SK-N-SH (cell line): ENCODE results near the gene MEIS1. TPM values are rescaled to one million over a fixed set of nuclear protein-coding genes. Genes with fewer than 3 reads are reported as not detected.

Experiments
- CTCF ChIA-PET: fragments of 300-600, 350-600 bp; formaldehyde crosslinking; extraction: SDS; loops from one replicate; lab custom pipeline; 2021; lab: Yijun Ruan, JAX
- POLR2A ChIA-PET: fragments of 350-600 bp; sonication (Branson Sonifier 250); formaldehyde crosslinking; extraction: SDS; loops from one replicate; lab custom pipeline; 2020; ENCODE audit warnings: antibody characterized with exemption, inconsistent platforms; lab: Yijun Ruan, JAX
- DNase-seq: peaks from one replicate; pipeline ENCODE4 v3.0.0; 2012
- H2AFZ ChIP-seq: fragments of 200-600 bp; sonication (generic); 2 replicates; pipeline ENCODE4 v1.8.1; 2016; ENCODE audit warnings: antibody characterized with exemption, mild to moderate bottlenecking, low read depth
- H3F3A ChIP-seq: fragments of 200-600 bp; sonication (generic); replicated peaks from 2 replicates; pipeline ENCODE3; 2016; ENCODE audit warnings: antibody characterized with exemption, mild to moderate bottlenecking; ENCODE audit not compliant: insufficient read depth
- H3K27ac ChIP-seq, 2 experiments: fragments of 200-500 bp in 1 of 2; fragments of 200-600 bp in 1 of 2; sonication (Bioruptor generic) in 1 of 2; sonication (generic), shearing (Covaris generic) in 1 of 2; 2 replicates each; pipeline versions ENCODE4 v1.5.1 to v1.6.1; 2014 to 2016; ENCODE audit warnings: low read depth in 2 of 2, inconsistent platforms in 1 of 2, low read length in 1 of 2, mild to moderate bottlenecking in 1 of 2, mixed read lengths in 1 of 2
- H3K27me3 ChIP-seq: fragments of 200-600 bp; sonication (generic), shearing (Covaris generic); 2 replicates; pipeline ENCODE4 v1.6.1; 2016; ENCODE audit warnings: mixed run types; ENCODE audit not compliant: insufficient read depth
- H3K36me3 ChIP-seq, 2 experiments: fragments of 200-500 bp in 1 of 2; fragments of 200-600 bp in 1 of 2; sonication (Bioruptor generic) in 1 of 2; sonication (generic) in 1 of 2; replicated peaks in 1 of 2; 2 replicates each; pipeline versions ENCODE3 to v1.5.1; 2014 to 2016; ENCODE audit warnings: low read length in 1 of 2, mild to moderate bottlenecking in 1 of 2; ENCODE audit not compliant: insufficient read depth in 2 of 2, control insufficient read depth in 1 of 2
- H3K4me1 ChIP-seq, 2 experiments: fragments of 200-500 bp in 1 of 2; fragments of 200-600 bp in 1 of 2; sonication (Bioruptor generic) in 1 of 2; sonication (generic), shearing (Covaris generic) in 1 of 2; 2 replicates each; pipeline versions ENCODE4 v1.5.1 to v1.6.1; 2014 to 2016; ENCODE audit warnings: low read depth in 1 of 2, low read length in 1 of 2, mixed run types in 1 of 2; ENCODE audit not compliant: insufficient read depth in 2 of 2, control insufficient read depth in 1 of 2
- H3K4me2 ChIP-seq: fragments of 200-600 bp; sonication (generic), shearing (Covaris generic); 2 replicates; pipeline ENCODE4 v1.6.1; 2017; ENCODE audit warnings: mixed run types
- H3K4me3 ChIP-seq, 2 experiments: fragments of 200-500 bp in 1 of 2; fragments of 200-600 bp in 1 of 2; sonication (Bioruptor generic) in 1 of 2; sonication (generic), shearing (Covaris generic) in 1 of 2; 2 replicates each; pipeline versions ENCODE4 v1.5.1 to v1.8.1; 2014 to 2016; ENCODE audit warnings: low read depth in 2 of 2, inconsistent platforms in 1 of 2, low read length in 1 of 2, mild to moderate bottlenecking in 1 of 2, mixed read lengths in 1 of 2, moderate library complexity in 1 of 2
- H3K79me2 ChIP-seq: fragments of 200-600 bp; sonication (generic); 2 replicates; pipeline ENCODE4 v1.8.1; 2017; ENCODE audit warnings: mild to moderate bottlenecking; ENCODE audit not compliant: insufficient read depth
- H3K9ac ChIP-seq: fragments of 200-600 bp; sonication (generic); 2 replicates; pipeline ENCODE4 v1.6.1; 2017; ENCODE audit warnings: mixed run types
- H3K9me2 ChIP-seq: fragments of 200-600 bp; sonication (generic); 2 replicates; pipeline ENCODE4 v1.6.1; 2017; ENCODE audit warnings: mixed run types
- H3K9me3 ChIP-seq: fragments of 200-600 bp; sonication (generic); 2 replicates; pipeline ENCODE4 v1.6.1; 2017; ENCODE audit warnings: mixed run types, mild to moderate bottlenecking, moderate library complexity
- H4K20me1 ChIP-seq: fragments of 200-600 bp; sonication (generic); 2 replicates; pipeline ENCODE4 v1.6.1; 2017; ENCODE audit warnings: mild to moderate bottlenecking, mixed run types; ENCODE audit not compliant: insufficient read depth
- EP300 ChIP-seq, 2 experiments: IDR thresholded peaks; 2 replicates each; pipeline versions ENCODE4 v1.4.0 to v1.6.1; 2012; ENCODE audit warnings: borderline replicate concordance in 1 of 2, low read depth in 1 of 2, low read length in 1 of 2
- EZH2phosphoT487 ChIP-seq: fragments of 200-600 bp; sonication (generic); IDR thresholded peaks from 2 replicates; pipeline ENCODE4 v1.6.1; 2017; ENCODE audit warnings: low read depth, mixed run types, mild to moderate bottlenecking, antibody characterized with exemption, moderate library complexity, borderline replicate concordance
- FOSL2 ChIP-seq: IDR thresholded peaks from 2 replicates; pipeline ENCODE4 v1.4.0; 2012; ENCODE audit warnings: low read depth, mild to moderate bottlenecking, moderate library complexity, borderline replicate concordance
- FOXM1 ChIP-seq: IDR thresholded peaks from 2 replicates; pipeline ENCODE4 v1.4.0; 2012; ENCODE audit warnings: low read depth, mild to moderate bottlenecking
- GABPA ChIP-seq: IDR thresholded peaks from 2 replicates; pipeline ENCODE4 v1.4.0; 2012; ENCODE audit warnings: low read depth, mild to moderate bottlenecking
- JUND ChIP-seq: IDR thresholded peaks from 2 replicates; pipeline ENCODE4 v1.4.0; 2012
- MEF2A ChIP-seq: IDR thresholded peaks from 2 replicates; pipeline ENCODE4 v1.4.0; 2012; ENCODE audit warnings: low read depth, borderline replicate concordance
- RAD21 ChIP-seq: IDR thresholded peaks from 2 replicates; pipeline ENCODE4 v1.6.1; 2012; ENCODE audit warnings: mild to moderate bottlenecking, low read length
- RCOR1 ChIP-seq: fragments of 150-350 bp; IDR thresholded peaks from 2 replicates; pipeline ENCODE4 v1.6.1; 2017; ENCODE audit warnings: antibody characterized with exemption, low read length
- SIN3A ChIP-seq: IDR thresholded peaks from 2 replicates; pipeline ENCODE4 v1.6.1; 2012; ENCODE audit warnings: low read depth, mild to moderate bottlenecking, low read length, moderate library complexity, borderline replicate concordance
- TCF12 ChIP-seq: IDR thresholded peaks from 2 replicates; pipeline ENCODE4 v1.4.0; 2012
- WGBS: methylation state at CpG from one replicate; pipeline ENCODE4 v1.1.6; 2017; ENCODE audit warnings: low lambda C conversion rate; 5-methylcytosine and 5-hydroxymethylcytosine counted together
- polyA plus RNA-seq, 3 experiments: library from polyadenylated mRNA; depleted of rRNA; stranded (reverse); fragments of >200 nt; gene quantifications; 2 replicates each; pipeline ENCODE4 v1.2.3, GENCODE V29; 2012
- TF ChIP-seq, protein P1 (sequence below): fragments of 150-350 bp; IDR thresholded peaks from 2 replicates; pipeline ENCODE4 v1.6.1; 2017; ENCODE audit warnings: antibody characterized with exemption, low read length, low read depth, borderline replicate concordance
- TF ChIP-seq, protein P2 (sequence below): IDR thresholded peaks from 2 replicates; pipeline ENCODE4 v1.4.0; 2012; ENCODE audit warnings: low read depth
- TF ChIP-seq, protein P3 (sequence below): fragments of 150-350 bp; IDR thresholded peaks from 2 replicates; pipeline ENCODE4 v1.6.1; 2016; ENCODE audit warnings: mild to moderate bottlenecking, low read depth, low read length
- TF ChIP-seq, protein P4 (sequence below): IDR thresholded peaks from 2 replicates; pipeline ENCODE4; 2012
- TF ChIP-seq, protein P5 (sequence below): IDR thresholded peaks from 2 replicates; pipeline ENCODE4 v1.4.0; 2012; ENCODE audit warnings: low read depth, borderline replicate concordance
- TF ChIP-seq, protein P6 (sequence below): IDR thresholded peaks from 2 replicates; pipeline ENCODE4 v1.6.1; 2012; ENCODE audit warnings: mild to moderate bottlenecking, low read depth, low read length, moderate library complexity

The MEIS1 gene
- polyA plus RNA-seq, 1 of the 3 experiments (the other 2 are of a cell fraction) = 16.9 TPM

DNA sequence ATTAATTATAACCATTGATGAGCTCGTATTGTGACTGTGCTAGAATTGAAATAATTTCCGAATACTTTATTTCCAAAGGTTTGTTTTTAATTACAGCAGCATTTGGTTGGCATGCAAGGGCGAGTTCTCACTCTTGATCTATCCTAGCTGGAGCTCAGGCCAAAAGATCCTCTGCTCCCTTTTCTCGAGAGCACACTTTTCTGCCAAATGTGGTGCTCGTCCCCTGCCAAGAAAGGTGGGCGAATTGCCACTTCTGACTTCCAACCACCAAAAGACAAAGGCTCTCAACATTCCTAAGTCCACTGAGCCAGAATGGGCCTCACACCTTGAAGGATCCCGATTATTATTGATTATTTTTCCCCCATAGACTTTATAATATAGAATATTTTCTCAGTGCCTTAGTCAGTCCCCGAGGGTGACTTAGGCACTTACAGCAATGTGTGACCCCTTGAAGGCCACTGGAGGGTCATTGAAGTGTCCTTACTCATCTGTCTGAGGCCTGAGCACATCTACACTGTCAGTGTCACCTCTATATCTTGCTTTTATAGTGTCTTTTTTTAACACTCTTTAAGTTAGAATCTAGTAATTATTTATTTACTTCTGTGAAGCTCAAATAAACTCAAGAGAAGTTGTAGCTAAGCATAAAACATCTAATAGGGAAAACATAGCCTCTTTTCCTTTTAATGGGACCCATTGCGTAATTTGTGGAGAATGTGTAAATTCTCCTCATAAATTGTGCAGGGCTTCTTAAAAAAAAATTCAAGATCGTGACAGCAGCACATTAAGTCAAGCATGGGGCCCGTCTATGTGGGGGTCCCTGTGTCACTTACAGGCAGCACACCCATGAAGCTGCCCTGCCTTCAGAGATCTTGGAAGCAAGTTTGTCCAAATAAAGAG is 98.3 kb downstream of the MEIS1 start:
- POLR2A ChIA-PET = no interaction called here
- peaks cover 12 to 22% of the 10 kb centered on the region in 2 experiments for H3K36me3 ChIP-seq
- no peak overlapping the region for H3K4me2 ChIP-seq
- no peak for DNase-seq
- H3K9me2 ChIP-seq = no peaks in the 10 kb centered on the region
- TF ChIP-seq JUND = no peak
- no peak for TF ChIP-seq MEF2A
- no peak for TF ChIP-seq FOSL2
- no peak for TF ChIP-seq FOXM1
- TF ChIP-seq SIN3A = no peak
- TF ChIP-seq TCF12 = no peak
- TF ChIP-seq EZH2phosphoT487 = no peak
- TF ChIP-seq RCOR1 = no peak
- TF ChIP-seq, protein P1, sequence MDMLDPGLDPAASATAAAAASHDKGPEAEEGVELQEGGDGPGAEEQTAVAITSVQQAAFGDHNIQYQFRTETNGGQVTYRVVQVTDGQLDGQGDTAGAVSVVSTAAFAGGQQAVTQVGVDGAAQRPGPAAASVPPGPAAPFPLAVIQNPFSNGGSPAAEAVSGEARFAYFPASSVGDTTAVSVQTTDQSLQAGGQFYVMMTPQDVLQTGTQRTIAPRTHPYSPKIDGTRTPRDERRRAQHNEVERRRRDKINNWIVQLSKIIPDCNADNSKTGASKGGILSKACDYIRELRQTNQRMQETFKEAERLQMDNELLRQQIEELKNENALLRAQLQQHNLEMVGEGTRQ = no peak
- TF ChIP-seq, protein P2, sequence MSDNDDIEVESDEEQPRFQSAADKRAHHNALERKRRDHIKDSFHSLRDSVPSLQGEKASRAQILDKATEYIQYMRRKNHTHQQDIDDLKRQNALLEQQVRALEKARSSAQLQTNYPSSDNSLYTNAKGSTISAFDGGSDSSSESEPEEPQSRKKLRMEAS = no peak
- no peak overlapping the region for H2AFZ ChIP-seq
- no peak overlapping the region for H3K27ac ChIP-seq
- no peaks in the 10 kb centered on the region for H3K27me3 ChIP-seq
- 86% methylated on average over 11 of the region's 11 CpGs for WGBS
- H4K20me1 ChIP-seq = no peaks in the 10 kb centered on the region; the same call in 1 of the 2 replicates
- peaks cover 6% of the 10 kb centered on the region for H3F3A ChIP-seq
- peaks cover 12 to 15% of the 10 kb centered on the region in 2 experiments; a peak in 3 of 4 replicates for H3K4me1 ChIP-seq
- CTCF ChIA-PET = interaction anchor here (0.6 to 1.2 kb wide), 2 partner anchors 19 to 21 kb away, joined by 3 read pairs; no protein-coding TSS in a partner anchor
- no peak overlapping the region for H3K4me3 ChIP-seq
- no peaks in the 10 kb centered on the region for H3K79me2 ChIP-seq
- H3K9ac ChIP-seq = no peak overlapping the region
- no peaks in the 10 kb centered on the region for H3K9me3 ChIP-seq

DNA sequence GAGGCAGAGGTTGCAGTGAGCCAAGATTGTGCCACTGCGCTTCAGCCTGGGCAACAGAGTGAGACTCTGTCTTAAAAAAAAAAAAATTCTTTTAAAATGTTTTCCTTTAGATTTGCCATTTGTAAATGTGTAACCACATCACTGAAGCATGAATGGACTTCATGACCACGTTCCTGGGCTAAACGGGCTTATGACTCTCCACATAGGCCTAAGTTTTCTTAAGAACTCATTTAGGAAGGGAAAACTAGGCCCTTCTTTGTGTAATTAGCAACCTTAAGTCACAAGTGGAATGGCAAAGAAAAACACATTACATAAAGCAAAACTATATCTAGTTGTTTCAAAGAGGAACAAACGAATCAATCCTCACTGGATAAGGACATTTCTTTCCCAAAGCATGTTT is 99.5 kb downstream of the MEIS1 start:
- WGBS = 95% methylated on average over 4 of the region's 4 CpGs

More for the DNA sequence above, 99.5 kb downstream of the MEIS1 start:
- Histone ChIP-seq H3K4me1 (peaks cover 12 to 21% of the 10 kb centered on the region in 2 experiments; a peak in 3 of 4 replicates), H3K9me3 (no peaks in the 10 kb centered on the region), H3F3A (peaks cover 7% of the 10 kb centered on the region), H3K79me2 (no peaks in the 10 kb centered on the region), H3K4me3 (no peak overlapping the region), H3K36me3 (peaks cover 7 to 19% of the 10 kb centered on the region in 2 experiments), H3K27me3 (no peaks in the 10 kb centered on the region), H4K20me1 (no peaks in the 10 kb centered on the region; the same call in 1 of the 2 replicates), H3K27ac (no peak overlapping the region), H3K9ac (no peak overlapping the region), H2AFZ (no peak overlapping the region), H3K4me2 (no peak overlapping the region), H3K9me2 (no peaks in the 10 kb centered on the region)
- DNase-seq = no peak
- TF ChIP-seq, protein P3, sequence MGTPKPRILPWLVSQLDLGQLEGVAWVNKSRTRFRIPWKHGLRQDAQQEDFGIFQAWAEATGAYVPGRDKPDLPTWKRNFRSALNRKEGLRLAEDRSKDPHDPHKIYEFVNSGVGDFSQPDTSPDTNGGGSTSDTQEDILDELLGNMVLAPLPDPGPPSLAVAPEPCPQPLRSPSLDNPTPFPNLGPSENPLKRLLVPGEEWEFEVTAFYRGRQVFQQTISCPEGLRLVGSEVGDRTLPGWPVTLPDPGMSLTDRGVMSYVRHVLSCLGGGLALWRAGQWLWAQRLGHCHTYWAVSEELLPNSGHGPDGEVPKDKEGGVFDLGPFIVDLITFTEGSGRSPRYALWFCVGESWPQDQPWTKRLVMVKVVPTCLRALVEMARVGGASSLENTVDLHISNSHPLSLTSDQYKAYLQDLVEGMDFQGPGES = no peak
- TF ChIP-seq RAD21 (no peak), EP300 (IDR thresholded peaks at IDR 0.05; ENCODE audit: borderline replicate concordance in 1 of 2, low read depth in 1 of 2, low read length in 1 of 2) (no peak), RCOR1 (no peak), GABPA (no peak)
- TF ChIP-seq, protein P4, sequence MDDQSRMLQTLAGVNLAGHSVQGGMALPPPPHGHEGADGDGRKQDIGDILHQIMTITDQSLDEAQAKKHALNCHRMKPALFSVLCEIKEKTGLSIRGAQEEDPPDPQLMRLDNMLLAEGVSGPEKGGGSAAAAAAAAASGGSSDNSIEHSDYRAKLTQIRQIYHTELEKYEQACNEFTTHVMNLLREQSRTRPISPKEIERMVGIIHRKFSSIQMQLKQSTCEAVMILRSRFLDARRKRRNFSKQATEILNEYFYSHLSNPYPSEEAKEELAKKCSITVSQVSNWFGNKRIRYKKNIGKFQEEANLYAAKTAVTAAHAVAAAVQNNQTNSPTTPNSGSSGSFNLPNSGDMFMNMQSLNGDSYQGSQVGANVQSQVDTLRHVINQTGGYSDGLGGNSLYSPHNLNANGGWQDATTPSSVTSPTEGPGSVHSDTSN = no peak
- TF ChIP-seq, protein P5, sequence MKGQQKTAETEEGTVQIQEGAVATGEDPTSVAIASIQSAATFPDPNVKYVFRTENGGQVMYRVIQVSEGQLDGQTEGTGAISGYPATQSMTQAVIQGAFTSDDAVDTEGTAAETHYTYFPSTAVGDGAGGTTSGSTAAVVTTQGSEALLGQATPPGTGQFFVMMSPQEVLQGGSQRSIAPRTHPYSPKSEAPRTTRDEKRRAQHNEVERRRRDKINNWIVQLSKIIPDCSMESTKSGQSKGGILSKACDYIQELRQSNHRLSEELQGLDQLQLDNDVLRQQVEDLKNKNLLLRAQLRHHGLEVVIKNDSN = no peak
- TF ChIP-seq, protein P6, sequence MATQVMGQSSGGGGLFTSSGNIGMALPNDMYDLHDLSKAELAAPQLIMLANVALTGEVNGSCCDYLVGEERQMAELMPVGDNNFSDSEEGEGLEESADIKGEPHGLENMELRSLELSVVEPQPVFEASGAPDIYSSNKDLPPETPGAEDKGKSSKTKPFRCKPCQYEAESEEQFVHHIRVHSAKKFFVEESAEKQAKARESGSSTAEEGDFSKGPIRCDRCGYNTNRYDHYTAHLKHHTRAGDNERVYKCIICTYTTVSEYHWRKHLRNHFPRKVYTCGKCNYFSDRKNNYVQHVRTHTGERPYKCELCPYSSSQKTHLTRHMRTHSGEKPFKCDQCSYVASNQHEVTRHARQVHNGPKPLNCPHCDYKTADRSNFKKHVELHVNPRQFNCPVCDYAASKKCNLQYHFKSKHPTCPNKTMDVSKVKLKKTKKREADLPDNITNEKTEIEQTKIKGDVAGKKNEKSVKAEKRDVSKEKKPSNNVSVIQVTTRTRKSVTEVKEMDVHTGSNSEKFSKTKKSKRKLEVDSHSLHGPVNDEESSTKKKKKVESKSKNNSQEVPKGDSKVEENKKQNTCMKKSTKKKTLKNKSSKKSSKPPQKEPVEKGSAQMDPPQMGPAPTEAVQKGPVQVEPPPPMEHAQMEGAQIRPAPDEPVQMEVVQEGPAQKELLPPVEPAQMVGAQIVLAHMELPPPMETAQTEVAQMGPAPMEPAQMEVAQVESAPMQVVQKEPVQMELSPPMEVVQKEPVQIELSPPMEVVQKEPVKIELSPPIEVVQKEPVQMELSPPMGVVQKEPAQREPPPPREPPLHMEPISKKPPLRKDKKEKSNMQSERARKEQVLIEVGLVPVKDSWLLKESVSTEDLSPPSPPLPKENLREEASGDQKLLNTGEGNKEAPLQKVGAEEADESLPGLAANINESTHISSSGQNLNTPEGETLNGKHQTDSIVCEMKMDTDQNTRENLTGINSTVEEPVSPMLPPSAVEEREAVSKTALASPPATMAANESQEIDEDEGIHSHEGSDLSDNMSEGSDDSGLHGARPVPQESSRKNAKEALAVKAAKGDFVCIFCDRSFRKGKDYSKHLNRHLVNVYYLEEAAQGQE = no peak
- ChIA-PET POLR2A (no interaction called here), CTCF (interaction anchor here (1.4 kb wide), 1 partner anchor 1305 kb away, joined by 3 read pairs; no protein-coding TSS in a partner anchor)
